ENCODE measurements around the gene NANOS2. TPM values are rescaled to one million over a fixed set of nuclear protein-coding genes. Genes with fewer than 3 reads are reported as not detected.

The NANOS2 gene
- total and polyA plus RNA-seq, 9 of the 15 experiments (the other 6 are each of a cell fraction or from before 2014, with no cell fraction given): not detected

- TF ChIP-seq CHAMP1 (IDR thresholded peaks at IDR 0.05) (no peak), ELF2 (CRISPR knock-in tag; IDR thresholded peaks at IDR 0.05) (no peak), LCOR (CRISPR knock-in tag; IDR thresholded peaks at IDR 0.05) (peak; percentile 78; the same call in 1 of the 2 replicates), CBFB (CRISPR knock-in tag; IDR thresholded peaks at IDR 0.05) (no peak), ZNF140 (CRISPR knock-in tag; IDR thresholded peaks at IDR 0.05) (no peak), ZBTB7A (IDR thresholded peaks at IDR 0.05; ENCODE audit: borderline replicate concordance, control insufficient read depth, low read depth, low read length) (peak; percentile 95), SMARCA5 (IDR thresholded peaks at IDR 0.05) (peak; percentile 95), MLLT1 (IDR thresholded peaks at IDR 0.05) (peak in 1 of 2 experiments; percentile 12; a peak in 1 of 4 replicates), MYC (IDR thresholded peaks at IDR 0.05; ENCODE audit: low read depth, low read length) (no peak; the same call in 1 of the 2 replicates), MYC (CRISPR knock-in tag; IDR thresholded peaks at IDR 0.05; ENCODE audit: borderline replicate concordance, low read depth) (0 out of 2 replicates have a peak, but pooled peaks have one; percentile 10), AFF4 (CRISPR knock-in tag; IDR thresholded peaks at IDR 0.05) (peak; percentile 55; the same call in 1 of the 2 replicates), DLX4 (CRISPR knock-in tag; IDR thresholded peaks at IDR 0.05) (no peak), PHTF2 (CRISPR knock-in tag; IDR thresholded peaks at IDR 0.05) (peak; percentile 11; the same call in 1 of the 2 replicates), PRDM10 (IDR thresholded peaks at IDR 0.05; ENCODE audit: partially characterized antibody) (peak; percentile 96), HDAC3 (IDR thresholded peaks at IDR 0.05; ENCODE audit: borderline replicate concordance, partially characterized antibody) (peak; percentile 47)
Observed at GRCh38 chr19:45886427-45887199, 28.0 kb downstream of the NANOS2 start (continued).

Measured in K562 (cell line).